GM18951 (cell line): Measurements from ENCODE around the gene PPP1R15B.

Experiments used
- POLR2A ChIP-seq: IDR thresholded peaks from 4 replicates; pipeline ENCODE4 v1.6.1; 2011; ENCODE audit warnings: mild to moderate bottlenecking; ENCODE audit not compliant: insufficient read length, insufficient read depth; ENCODE audit errors: extremely low read depth
- in situ Hi-C: fragments of 300-500 bp; cut with MboI; formaldehyde crosslinking; loops from one replicate; pipeline ENCODE4 v1.12.0; 2022; ENCODE audit warnings: low sequenced_read_pairs, mixed read lengths, inconsistent platforms; ENCODE audit not compliant: unreplicated experiment

The PPP1R15B gene

GRCh38 chr1:204449678-204450280, 38.2 kb upstream of the PPP1R15B start:
- TF ChIP-seq POLR2A, result no peak
- in situ Hi-C loops, result loop anchor here (5.0 to 25.0 kb wide), 2 partner anchors 53 to 363 kb away; no protein-coding TSS in a partner anchor

GRCh38 chr1:204448991-204449677, 37.5 kb upstream of the PPP1R15B start:
- TF ChIP-seq POLR2A, result no peak
- in situ Hi-C loops, result loop anchor here (5.0 to 25.0 kb wide), 2 partner anchors 53 to 363 kb away; no protein-coding TSS in a partner anchor

- TF ChIP-seq POLR2A, result no peak
- in situ Hi-C loops, result loop anchor here (5.0 to 25.0 kb wide), 2 partner anchors 54 to 364 kb away; no protein-coding TSS in a partner anchor
These were observed 36.8 kb upstream of the PPP1R15B start for GRCh38 chr1:204448344-204448964.

- TF ChIP-seq POLR2A, result no peak
- in situ Hi-C loops, result loop anchor here (5.0 to 25.0 kb wide), 2 partner anchors 55 to 365 kb away; no protein-coding TSS in a partner anchor
These were observed 36.1 kb upstream of the PPP1R15B start for GRCh38 chr1:204447736-204448135.

GRCh38 chr1:204447190-204447589, 35.6 kb upstream of the PPP1R15B start:
- in situ Hi-C loops, result loop anchor here (5.0 to 25.0 kb wide), 2 partner anchors 55 to 365 kb away; no protein-coding TSS in a partner anchor
- no peak for TF ChIP-seq POLR2A

GRCh38 chr1:204446413-204447111, 34.9 kb upstream of the PPP1R15B start:
- in situ Hi-C loops, result loop anchor here (5.0 to 25.0 kb wide), 2 partner anchors 56 to 366 kb away; no protein-coding TSS in a partner anchor
- no peak for TF ChIP-seq POLR2A

GRCh38 chr1:204445860-204446412, 34.3 kb upstream of the PPP1R15B start:
- in situ Hi-C loops, result loop anchor here (5.0 to 25.0 kb wide), 2 partner anchors 56 to 366 kb away; no protein-coding TSS in a partner anchor
- no peak for TF ChIP-seq POLR2A

GRCh38 chr1:204443871-204444581, 32.4 kb upstream of the PPP1R15B start:
- in situ Hi-C loops, result loop anchor here (25.0 kb wide), 1 partner anchor 368 kb away; no protein-coding TSS in a partner anchor

GRCh38 chr1:204443260-204443619, 31.6 kb upstream of the PPP1R15B start:
- TF ChIP-seq POLR2A, result no peak
- in situ Hi-C loops, result loop anchor here (25.0 kb wide), 1 partner anchor 369 kb away; no protein-coding TSS in a partner anchor

More at GRCh38 chr1:204443871-204444581, 32.4 kb upstream of the PPP1R15B start:
- TF ChIP-seq POLR2A, result no peak

GRCh38 chr1:204442376-204443259, 31.0 kb upstream of the PPP1R15B start:
- in situ Hi-C loops, result loop anchor here (25.0 kb wide), 1 partner anchor 370 kb away; no protein-coding TSS in a partner anchor
- no peak for TF ChIP-seq POLR2A

- in situ Hi-C loops, result loop anchor here (25.0 kb wide), 1 partner anchor 371 kb away; no protein-coding TSS in a partner anchor
- no peak for TF ChIP-seq POLR2A
These were observed 29.9 kb upstream of the PPP1R15B start for GRCh38 chr1:204441558-204441957.
